Measurements from ENCODE around the gene CHID1.
A peak's percentile ranks its signal among the peaks of the same experiment; 100 is the strongest.

Gene CHID1

DNA sequence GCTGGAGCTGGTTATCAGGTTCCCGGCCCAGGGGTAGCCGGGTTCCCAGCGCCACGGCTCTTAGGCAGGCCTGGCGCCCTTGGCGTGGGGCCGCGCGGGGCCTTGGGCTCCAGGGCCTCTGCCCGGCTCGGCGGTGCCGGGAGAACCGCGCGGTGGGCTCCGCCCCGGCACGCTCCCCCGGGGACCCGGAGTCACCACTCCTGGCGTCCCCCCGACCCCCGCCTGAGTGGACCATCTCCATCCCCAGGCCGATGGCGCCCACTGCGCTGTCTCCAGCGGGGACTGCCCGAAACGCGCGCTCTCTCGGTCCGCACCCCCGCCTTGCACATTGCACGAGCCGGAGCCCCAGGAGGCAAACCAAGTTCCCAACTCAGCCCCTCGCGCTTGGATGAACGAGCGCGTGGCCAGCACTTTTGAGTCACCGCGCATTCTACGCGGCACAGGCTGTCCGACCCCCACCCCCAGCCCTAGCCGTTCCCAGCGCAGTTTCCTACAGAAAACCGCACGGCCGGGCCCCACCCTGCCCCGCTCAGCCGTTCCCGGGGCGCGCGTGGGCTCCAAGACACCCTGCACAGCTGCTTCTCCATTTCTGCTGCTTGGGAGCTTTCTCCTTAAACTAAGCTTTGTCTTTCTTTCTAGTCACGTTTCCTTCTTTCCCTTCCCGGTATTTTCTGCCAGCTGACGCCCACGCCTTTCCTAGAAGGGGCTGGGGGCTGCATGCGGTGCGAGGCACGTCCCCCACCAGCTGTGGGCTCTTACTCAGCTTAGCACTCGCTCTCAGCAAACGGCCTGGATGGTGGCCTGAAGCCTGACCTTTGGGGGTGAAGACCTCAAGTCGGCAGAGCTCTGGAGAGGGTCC is 650 bp upstream of the CHID1 start:
- TF ChIP-seq, protein P1, sequence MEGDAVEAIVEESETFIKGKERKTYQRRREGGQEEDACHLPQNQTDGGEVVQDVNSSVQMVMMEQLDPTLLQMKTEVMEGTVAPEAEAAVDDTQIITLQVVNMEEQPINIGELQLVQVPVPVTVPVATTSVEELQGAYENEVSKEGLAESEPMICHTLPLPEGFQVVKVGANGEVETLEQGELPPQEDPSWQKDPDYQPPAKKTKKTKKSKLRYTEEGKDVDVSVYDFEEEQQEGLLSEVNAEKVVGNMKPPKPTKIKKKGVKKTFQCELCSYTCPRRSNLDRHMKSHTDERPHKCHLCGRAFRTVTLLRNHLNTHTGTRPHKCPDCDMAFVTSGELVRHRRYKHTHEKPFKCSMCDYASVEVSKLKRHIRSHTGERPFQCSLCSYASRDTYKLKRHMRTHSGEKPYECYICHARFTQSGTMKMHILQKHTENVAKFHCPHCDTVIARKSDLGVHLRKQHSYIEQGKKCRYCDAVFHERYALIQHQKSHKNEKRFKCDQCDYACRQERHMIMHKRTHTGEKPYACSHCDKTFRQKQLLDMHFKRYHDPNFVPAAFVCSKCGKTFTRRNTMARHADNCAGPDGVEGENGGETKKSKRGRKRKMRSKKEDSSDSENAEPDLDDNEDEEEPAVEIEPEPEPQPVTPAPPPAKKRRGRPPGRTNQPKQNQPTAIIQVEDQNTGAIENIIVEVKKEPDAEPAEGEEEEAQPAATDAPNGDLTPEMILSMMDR (IDR thresholded peaks at IDR 0.05; ENCODE audit: low read depth, low read length, missing control alignments), result no peak
- H3K4me3 ChIP-seq (replicated peaks; ENCODE audit: low read depth, low read length), result peak overlapping the region; percentile 89
- no peak for DNase-seq (ENCODE audit: extremely low read depth, low read depth)

DNA sequence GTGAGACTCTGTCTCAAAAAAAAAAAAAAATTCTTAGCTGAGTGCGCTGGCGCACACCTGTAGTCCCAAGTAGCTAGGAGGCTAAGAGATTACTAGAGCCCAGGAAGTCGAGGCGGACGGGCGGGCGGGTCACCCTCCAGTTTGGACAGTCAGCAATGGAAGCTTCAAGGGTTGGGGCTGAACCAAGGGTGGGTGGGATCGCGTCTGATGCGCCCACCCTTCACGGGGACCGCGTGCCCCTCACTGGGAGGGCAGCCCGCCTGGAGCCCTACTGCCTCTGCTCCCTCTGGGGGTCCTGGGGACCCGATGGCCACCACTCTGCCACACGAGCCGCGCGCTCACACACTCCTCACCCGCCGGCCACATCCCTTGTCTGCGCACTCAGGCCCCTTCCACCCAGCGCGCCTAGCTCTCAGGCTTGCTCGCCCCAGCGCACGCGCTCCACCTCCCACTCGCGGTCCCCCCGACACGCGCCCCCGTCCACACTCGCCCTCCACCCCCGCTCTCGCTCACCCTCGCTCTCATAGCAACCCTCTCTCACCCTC is 494 bp downstream of the CHID1 start:
- TF ChIP-seq, protein P1 (IDR thresholded peaks at IDR 0.05; ENCODE audit: low read depth, low read length, missing control alignments), result no peak
- DNase-seq (ENCODE audit: extremely low read depth, low read depth), result no peak
- peak overlapping the region; percentile 89 for H3K4me3 ChIP-seq (replicated peaks; ENCODE audit: low read depth, low read length)

DNA sequence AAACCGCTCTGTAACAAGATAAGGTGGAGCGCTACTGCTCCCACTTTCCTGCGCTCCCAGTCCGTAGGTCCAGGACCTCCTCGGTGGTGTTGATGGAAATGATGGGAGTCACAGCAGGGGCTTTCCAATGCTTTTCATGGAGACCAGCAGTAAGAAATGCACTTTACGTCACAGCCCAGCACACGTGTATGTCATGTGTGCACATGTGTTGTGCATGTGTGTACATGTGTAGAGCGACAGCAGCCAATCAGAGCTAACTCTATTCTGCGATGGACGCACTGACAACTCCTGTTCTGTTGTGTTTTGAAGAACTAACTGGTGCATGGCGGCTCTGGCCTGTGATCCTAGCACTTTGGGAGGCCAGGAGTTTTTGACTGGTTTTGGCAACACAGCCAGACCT is 1.2 kb downstream of the CHID1 start:
- TF ChIP-seq, protein P1 (IDR thresholded peaks at IDR 0.05; ENCODE audit: low read depth, low read length, missing control alignments), result no peak
- peak overlapping the region; percentile 89 for H3K4me3 ChIP-seq (replicated peaks; ENCODE audit: low read depth, low read length)
- DNase-seq (ENCODE audit: extremely low read depth, low read depth), result no peak

DNA sequence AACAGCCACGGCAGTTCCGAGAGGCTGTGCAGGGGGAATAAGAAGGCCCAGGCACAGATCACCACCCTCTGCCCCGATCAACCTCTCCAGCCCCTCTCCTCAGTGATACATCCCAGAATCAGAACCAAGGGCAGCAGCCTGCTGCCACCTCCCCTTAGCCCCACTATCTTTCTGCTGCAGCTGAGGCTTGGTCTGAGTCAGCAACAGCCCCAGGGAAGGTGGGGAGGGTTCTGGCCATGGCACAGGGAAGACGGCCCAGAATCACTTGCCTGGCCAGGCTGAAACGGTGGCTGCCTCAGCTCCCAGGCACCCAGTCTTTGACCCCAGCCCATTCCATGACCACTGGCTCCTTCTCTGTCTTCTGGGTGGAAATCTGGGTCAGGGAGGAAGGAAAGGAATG is 2.3 kb downstream of the CHID1 start:
- DNase-seq (ENCODE audit: extremely low read depth, low read depth), result no peak
- no peak overlapping the region for H3K4me3 ChIP-seq (replicated peaks; ENCODE audit: low read depth, low read length)
- TF ChIP-seq, protein P1 (IDR thresholded peaks at IDR 0.05; ENCODE audit: low read depth, low read length, missing control alignments), result no peak

DNA sequence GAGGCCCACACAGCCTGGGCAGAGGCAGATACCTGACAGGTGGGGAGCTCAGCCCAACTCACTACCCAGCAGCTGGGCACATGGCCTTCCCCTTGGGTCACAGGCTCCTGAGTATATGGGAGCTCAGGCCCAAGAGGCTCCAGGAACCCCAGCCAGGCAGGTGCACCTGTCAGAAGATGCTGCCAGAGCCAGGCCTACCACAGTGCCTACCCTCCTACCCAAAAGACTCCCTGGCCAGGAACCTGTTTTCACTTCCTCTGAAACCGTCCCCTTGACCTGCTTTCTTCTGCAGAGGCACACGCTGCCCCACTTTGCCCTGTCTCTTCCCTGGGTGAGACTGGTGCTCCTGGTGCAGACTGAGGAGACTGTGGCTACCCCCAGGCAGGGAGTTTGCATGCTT is 2.9 kb downstream of the CHID1 start:
- DNase-seq (ENCODE audit: extremely low read depth, low read depth), result no peak
- H3K4me3 ChIP-seq (replicated peaks; ENCODE audit: low read depth, low read length), result no peak overlapping the region

DNA sequence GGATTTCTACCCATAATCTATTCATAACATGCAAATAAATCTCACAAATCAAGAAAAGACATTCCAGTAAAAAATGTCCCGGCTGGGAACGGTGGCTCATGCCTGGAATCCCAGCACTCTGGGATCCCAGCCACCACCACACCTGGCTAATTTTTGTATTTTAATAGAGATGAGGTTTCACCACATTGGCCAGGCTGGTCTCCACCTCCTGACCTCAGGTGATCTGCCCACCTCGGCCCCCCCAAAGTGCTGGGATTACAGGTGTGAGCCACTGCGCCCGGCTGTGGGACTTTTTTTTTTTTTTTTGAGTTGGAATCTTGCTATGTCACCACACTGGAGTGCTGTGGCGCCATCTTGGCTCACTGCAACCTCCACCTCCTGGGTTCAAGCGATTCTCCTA is 4.7 kb downstream of the CHID1 start:
- H3K4me3 ChIP-seq (replicated peaks; ENCODE audit: low read depth, low read length), result no peak overlapping the region
- TF ChIP-seq, protein P1 (IDR thresholded peaks at IDR 0.05; ENCODE audit: low read depth, low read length, missing control alignments), result no peak
- DNase-seq (ENCODE audit: extremely low read depth, low read depth), result no peak

More for the DNA sequence above, 2.9 kb downstream of the CHID1 start:
- TF ChIP-seq, protein P1 (IDR thresholded peaks at IDR 0.05; ENCODE audit: low read depth, low read length, missing control alignments), result no peak

Data from HFF-Myc (cell line).